Fibroblast of villous mesenchyme (primary cell): ENCODE measurements around the gene PARK7. TPM values are rescaled to one million over a fixed set of nuclear protein-coding genes. Genes with fewer than 3 reads are reported as not detected.
"Not testable (repeated sequence)": the region's sequence is repeated elsewhere in the genome, so short reads cannot be mapped to it uniquely, and the experiment has no call there.

Source experiments
- DNase-seq: peaks from one replicate; pipeline ENCODE4 v3.0.0-alpha.2; 2010; ENCODE audit warnings: low read depth
- H3K4me3 ChIP-seq: 2 replicates; pipeline ENCODE4 v1.5.1; 2011; ENCODE audit warnings: low read depth, mild to moderate bottlenecking, low read length
- total RNA-seq: library from RNA; depleted of rRNA; stranded (reverse); fragments of >200 nt; gene quantifications from 2 replicates; pipeline ENCODE4 v1.2.3, GENCODE V29; 2012
- TF ChIP-seq, protein P1 (sequence below): IDR thresholded peaks from 2 replicates; pipeline ENCODE4 v1.5.1; 2012; ENCODE audit warnings: low read depth, mild to moderate bottlenecking, low read length; ENCODE audit not compliant: insufficient read depth

Gene PARK7
- total RNA-seq, result 172 and 198 TPM in 2 replicates

DNA sequence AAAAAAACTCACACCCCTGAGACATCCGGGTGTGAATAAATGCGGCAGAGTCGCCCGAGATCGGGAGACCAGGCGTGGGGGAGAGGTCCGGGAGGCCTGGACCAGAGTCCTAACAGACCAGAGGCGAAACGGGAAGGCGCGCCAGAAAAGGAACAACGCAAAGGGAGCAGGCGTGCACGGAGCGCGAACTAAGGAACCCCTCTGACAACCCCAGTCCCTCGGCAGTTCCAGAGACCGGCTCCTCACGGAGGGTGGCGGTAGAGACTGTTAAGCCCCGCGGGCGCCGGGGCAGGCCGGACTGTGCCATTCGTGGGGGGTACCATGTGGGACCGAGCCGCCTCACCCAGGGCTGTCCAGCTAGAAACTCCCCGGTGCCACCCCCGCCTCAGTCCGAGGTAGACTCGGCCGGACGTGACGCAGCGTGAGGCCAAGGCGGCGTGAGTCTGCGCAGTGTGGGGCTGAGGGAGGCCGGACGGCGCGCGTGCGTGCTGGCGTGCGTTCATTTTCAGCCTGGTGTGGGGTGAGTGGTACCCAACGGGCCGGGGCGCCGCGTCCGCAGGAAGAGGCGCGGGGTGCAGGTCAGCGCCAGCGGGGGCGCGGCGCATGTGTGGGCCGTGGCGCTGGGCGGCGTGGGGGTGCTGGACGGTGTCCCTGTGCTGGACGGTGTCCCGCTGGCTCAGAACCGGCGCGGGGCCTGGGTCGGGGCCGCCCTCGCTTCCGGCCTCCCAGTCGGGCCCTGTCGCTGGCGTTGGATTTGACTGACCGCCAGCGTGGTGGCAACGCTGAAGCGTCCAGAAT is at the start of gene PARK7:
PARK7 (plus strand) TSS at position 496 of the 798 bp plus-strand sequence. CDS start 1,075 bp downstream, outside the sequence.
- TF ChIP-seq, protein P1, sequence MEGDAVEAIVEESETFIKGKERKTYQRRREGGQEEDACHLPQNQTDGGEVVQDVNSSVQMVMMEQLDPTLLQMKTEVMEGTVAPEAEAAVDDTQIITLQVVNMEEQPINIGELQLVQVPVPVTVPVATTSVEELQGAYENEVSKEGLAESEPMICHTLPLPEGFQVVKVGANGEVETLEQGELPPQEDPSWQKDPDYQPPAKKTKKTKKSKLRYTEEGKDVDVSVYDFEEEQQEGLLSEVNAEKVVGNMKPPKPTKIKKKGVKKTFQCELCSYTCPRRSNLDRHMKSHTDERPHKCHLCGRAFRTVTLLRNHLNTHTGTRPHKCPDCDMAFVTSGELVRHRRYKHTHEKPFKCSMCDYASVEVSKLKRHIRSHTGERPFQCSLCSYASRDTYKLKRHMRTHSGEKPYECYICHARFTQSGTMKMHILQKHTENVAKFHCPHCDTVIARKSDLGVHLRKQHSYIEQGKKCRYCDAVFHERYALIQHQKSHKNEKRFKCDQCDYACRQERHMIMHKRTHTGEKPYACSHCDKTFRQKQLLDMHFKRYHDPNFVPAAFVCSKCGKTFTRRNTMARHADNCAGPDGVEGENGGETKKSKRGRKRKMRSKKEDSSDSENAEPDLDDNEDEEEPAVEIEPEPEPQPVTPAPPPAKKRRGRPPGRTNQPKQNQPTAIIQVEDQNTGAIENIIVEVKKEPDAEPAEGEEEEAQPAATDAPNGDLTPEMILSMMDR, result peak; percentile 54
- H3K4me3 ChIP-seq, result peak within 1 kb of the TSS; percentile 92
- DNase-seq, result peak; percentile 99

DNA sequence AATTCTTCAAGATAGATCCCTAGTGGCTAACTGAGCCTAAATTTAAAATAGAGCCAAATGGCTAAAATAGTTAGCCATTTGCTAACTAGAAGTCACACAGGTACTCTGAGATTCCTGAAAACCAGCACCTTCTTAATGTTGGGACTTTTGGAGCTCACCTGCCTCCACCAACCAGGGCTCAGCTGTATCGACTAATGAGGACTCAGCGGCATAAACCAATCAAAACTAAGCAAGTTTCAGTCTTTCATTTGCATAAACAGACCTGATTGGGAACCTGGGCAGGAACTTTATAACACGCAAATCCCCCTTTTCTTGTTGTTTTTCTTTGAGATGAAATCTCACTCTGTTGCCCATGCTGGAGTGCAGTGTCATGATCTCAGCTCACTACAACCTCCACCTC is 49.4 kb upstream of the PARK7 start:
- TF ChIP-seq, protein P1, result no peak
- DNase-seq, result no peak

DNA sequence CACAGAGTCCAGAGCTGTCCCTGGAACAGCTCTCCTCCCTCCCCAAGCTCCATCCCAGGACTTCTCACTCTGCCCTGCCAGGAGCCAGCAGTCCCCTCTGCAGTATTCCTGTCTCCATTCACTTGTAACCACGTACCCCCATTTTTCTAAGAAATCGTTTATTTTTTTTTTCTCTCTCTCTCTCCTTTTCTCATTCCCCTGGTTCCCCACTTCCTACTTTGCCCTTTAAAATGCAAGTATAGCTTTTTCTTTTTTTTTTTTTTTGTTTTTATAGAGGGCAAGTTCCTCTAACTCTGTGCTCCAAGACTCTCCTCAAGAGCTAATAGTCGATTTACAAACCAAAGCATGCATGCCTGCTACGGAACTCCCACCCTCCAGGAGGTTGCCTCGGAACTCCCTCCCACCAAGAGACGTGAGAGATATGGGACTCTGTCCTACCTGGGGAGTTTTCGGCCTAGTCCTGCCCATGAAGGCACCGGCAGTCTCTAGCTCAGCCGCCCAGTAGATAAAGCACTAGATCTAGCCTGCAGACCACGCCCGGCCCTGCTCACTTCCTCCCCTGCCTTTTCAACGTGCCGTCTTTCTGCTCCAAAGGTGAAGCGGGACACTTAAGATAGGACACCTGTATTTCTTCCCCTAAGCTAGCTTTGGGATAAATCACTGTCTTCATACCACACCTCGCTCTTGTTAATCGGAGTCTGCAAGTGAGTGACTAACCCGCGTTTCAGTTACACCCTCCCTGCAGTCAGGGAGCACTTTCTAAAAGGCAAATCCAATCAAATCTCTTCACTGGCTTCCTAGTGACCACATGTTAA is 48.6 kb upstream of the PARK7 start:
- H3K4me3 ChIP-seq, result peak overlapping the region; percentile 23
- no peak for DNase-seq
- TF ChIP-seq, protein P1, result no peak

More for the DNA sequence above, 49.4 kb upstream of the PARK7 start:
- H3K4me3 ChIP-seq, result no peak overlapping the region

DNA sequence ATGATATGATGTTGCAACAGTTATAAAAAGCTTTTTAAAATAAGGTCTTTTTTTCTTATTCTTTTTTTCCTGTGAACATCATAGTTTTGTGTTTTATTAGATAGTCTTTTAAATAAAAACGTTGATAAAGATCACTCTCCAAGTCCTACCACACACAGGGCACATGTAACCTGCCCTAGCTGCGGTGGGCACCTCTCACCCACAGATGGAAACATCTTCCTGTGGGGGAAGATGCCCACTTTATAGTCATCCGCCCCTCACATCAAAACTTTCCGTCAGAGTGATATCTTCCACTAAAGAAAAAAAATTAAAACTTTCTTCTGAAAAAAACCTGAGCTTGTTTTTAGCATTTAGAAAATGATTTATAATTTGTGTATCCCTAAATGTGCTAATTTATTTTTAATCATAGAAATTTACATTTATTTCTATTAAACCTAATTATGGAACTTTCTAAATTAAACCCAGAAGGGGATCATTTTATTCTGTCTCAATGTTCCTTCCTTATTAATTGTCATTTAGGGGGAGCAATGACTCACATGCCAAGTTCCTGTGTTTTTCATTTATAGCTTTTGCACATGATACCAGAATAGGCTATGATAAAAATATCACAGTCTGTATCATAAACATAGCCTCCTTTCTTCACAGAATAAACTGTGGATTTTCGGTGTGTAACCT is 45.5 kb upstream of the PARK7 start:
- TF ChIP-seq, protein P1, result no peak
- no peak overlapping the region for H3K4me3 ChIP-seq
- DNase-seq, result no peak

- TF ChIP-seq, protein P1, result no peak
- no peak for DNase-seq
- no peak overlapping the region for H3K4me3 ChIP-seq
Observed at GRCh38 chr1:7916501-7916830, 45.0 kb upstream of the PARK7 start.

DNA sequence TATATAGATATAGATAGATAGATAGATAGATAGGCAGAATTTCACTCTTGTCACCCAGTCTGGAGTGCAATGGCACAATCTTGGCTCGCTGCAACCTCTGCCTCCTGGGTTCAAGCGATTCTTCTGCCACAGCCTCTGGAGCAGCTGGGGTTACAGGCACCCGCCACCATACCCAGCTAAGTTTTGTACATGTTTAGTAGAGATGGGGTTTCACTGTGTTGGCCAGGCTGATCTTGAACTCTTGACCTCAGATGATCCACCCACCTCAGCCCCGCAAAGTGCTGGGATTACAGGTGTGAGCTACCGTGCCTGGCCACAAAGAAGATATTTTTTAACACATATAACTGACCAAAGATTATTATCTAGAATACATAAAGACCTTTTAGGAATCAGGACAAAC is 43.5 kb upstream of the PARK7 start:
- not testable (repeated sequence) for H3K4me3 ChIP-seq, DNase-seq

DNA sequence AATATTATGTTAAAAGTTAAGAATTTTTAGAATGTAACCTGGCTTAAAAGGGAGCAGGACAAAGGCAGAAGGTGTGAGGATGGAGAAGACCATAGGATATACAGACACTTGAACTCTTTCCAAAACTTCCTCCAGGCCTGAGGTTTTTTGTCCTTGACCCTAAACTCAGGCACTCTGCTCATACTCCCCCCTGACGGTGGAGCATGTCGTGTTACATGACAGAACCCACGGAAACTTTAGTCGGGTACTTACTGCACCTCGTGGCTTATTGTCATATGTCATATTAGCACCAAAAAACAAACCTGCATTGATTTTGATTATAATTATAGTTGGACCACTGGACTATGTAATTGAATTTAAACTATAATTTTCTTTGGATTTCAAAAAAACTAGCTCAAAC is 41.6 kb upstream of the PARK7 start:
- H3K4me3 ChIP-seq, result no peak overlapping the region
- TF ChIP-seq, protein P1, result no peak
- DNase-seq, result no peak
